SU-DHL-6 (cell line): ENCODE data around the gene OR7C1.

ENCODE experiments used
- H2AFZ ChIP-seq: fragments of 200-600 bp; sonication (generic); 2 replicates; pipeline ENCODE4 v1.6.1; 2014; ENCODE audit warnings: low read depth, mild to moderate bottlenecking, moderate library complexity, mixed read lengths, antibody characterized with exemption, low read length; ENCODE audit not compliant: severe bottlenecking
- H3F3A ChIP-seq: fragments of 200-600 bp; shearing (Covaris generic); 2 replicates; pipeline ENCODE4 v1.6.0; 2016; ENCODE audit warnings: antibody characterized with exemption, mild to moderate bottlenecking; ENCODE audit not compliant: insufficient read depth
- H3K27ac ChIP-seq: fragments of 200-600 bp; sonication (generic); 2 replicates; pipeline ENCODE4 v1.5.1; 2016; ENCODE audit warnings: low read depth, mild to moderate bottlenecking, low read length, moderate library complexity, mixed read lengths
- H3K27me3 ChIP-seq: fragments of 200-600 bp; sonication (generic), shearing (Covaris generic); 2 replicates; pipeline ENCODE4 v1.6.0; 2014; ENCODE audit warnings: mild to moderate bottlenecking, low read length
- H3K36me3 ChIP-seq: fragments of 200-600 bp; sonication (generic); 2 replicates; pipeline ENCODE4 v1.6.1; 2014; ENCODE audit warnings: mild to moderate bottlenecking, low read length, mixed read lengths
- H3K4me2 ChIP-seq: fragments of 300-600, 200-600 bp; shearing (Covaris generic), sonication (generic); 2 replicates; pipeline ENCODE4 v1.6.0; 2014; ENCODE audit warnings: low read length, low read depth, mild to moderate bottlenecking; ENCODE audit not compliant: poor library complexity, severe bottlenecking
- H3K4me3 ChIP-seq: fragments of 200-600 bp; sonication (generic); 2 replicates; pipeline ENCODE4 v1.5.1; 2014; ENCODE audit warnings: antibody characterized with exemption, low read length, mild to moderate bottlenecking, mixed read lengths; ENCODE audit not compliant: insufficient read depth, poor library complexity, severe bottlenecking
- H3K79me2 ChIP-seq: fragments of 200-600 bp; sonication (generic); 2 replicates; pipeline ENCODE4 v1.6.1; 2014; ENCODE audit warnings: mild to moderate bottlenecking, low read length, moderate library complexity; ENCODE audit not compliant: insufficient read depth
- H3K9ac ChIP-seq: fragments of 200-600 bp; sonication (generic); 2 replicates; pipeline ENCODE4 v1.7.0; 2014; ENCODE audit warnings: mild to moderate bottlenecking, low read length
- H3K9me2 ChIP-seq: fragments of 200-600 bp; sonication (generic); replicated peaks from 2 replicates; pipeline ENCODE4 v1.6.1; 2014; ENCODE audit warnings: low read length; ENCODE audit not compliant: insufficient read depth
- H3K9me3 ChIP-seq: fragments of 200-600 bp; sonication (generic); 2 replicates; pipeline ENCODE4 v1.6.1; 2014; ENCODE audit warnings: low read length, mixed read lengths; ENCODE audit not compliant: insufficient read depth
- H4K20me1 ChIP-seq: fragments of 200-600 bp; sonication (generic); 2 replicates; pipeline ENCODE4 v1.6.1; 2014; ENCODE audit warnings: low read depth, mild to moderate bottlenecking, antibody characterized with exemption, low read length, moderate library complexity, mixed read lengths
- EZH2phosphoT487 ChIP-seq: fragments of 200-600 bp; sonication (generic), shearing (Covaris generic); conservative IDR thresholded peaks from 2 replicates; pipeline ENCODE4 v1.6.1; 2018; ENCODE audit warnings: mild to moderate bottlenecking, antibody characterized with exemption, low read length, moderate library complexity, mixed read lengths
- TF ChIP-seq, protein P1 (sequence below): fragments of 200-600 bp; sonication (generic); IDR thresholded peaks from one replicate; pipeline ENCODE4 v1.5.1; 2017; ENCODE audit warnings: antibody characterized with exemption, mild to moderate bottlenecking, low read length, moderate library complexity; ENCODE audit not compliant: insufficient read depth, poor library complexity, severe bottlenecking

OR7C1 gene

DNA sequence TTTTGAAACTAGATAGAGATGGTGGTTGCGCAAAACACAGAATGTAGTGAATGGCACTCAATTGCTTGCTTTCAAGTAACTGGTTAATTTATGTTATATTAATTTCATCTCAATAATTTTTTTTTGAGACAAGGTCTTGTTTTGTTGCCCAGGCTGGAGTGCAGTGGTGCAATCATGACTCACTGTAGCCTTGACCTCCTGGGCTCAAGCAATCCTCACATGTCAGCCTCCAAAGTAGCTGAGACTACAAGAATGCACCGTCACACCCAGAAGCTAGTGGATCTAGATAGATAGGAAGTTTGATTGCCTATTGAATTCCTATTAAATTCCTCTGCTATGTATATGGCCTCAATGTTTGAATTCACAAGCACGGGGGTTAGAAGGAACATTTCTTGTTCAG, 30.2 kb downstream of the OR7C1 start:
- H3K9me2 ChIP-seq = 0 out of 2 replicates have a peak, but pooled peaks cover 3% of the 10 kb centered on the region
- no peaks in the 10 kb centered on the region; the same call in 1 of the 2 replicates for H3K9me3 ChIP-seq
- no peak overlapping the region for H3K4me2 ChIP-seq
- no peaks in the 10 kb centered on the region for H4K20me1 ChIP-seq
- no peaks in the 10 kb centered on the region for H3K79me2 ChIP-seq
- no peaks in the 10 kb centered on the region for H3K36me3 ChIP-seq
- H3K9ac ChIP-seq = no peak overlapping the region
- H2AFZ ChIP-seq = no peak overlapping the region
- H3K27me3 ChIP-seq = no peaks in the 10 kb centered on the region
- no peak overlapping the region for H3K4me3 ChIP-seq
- TF ChIP-seq, protein P1, sequence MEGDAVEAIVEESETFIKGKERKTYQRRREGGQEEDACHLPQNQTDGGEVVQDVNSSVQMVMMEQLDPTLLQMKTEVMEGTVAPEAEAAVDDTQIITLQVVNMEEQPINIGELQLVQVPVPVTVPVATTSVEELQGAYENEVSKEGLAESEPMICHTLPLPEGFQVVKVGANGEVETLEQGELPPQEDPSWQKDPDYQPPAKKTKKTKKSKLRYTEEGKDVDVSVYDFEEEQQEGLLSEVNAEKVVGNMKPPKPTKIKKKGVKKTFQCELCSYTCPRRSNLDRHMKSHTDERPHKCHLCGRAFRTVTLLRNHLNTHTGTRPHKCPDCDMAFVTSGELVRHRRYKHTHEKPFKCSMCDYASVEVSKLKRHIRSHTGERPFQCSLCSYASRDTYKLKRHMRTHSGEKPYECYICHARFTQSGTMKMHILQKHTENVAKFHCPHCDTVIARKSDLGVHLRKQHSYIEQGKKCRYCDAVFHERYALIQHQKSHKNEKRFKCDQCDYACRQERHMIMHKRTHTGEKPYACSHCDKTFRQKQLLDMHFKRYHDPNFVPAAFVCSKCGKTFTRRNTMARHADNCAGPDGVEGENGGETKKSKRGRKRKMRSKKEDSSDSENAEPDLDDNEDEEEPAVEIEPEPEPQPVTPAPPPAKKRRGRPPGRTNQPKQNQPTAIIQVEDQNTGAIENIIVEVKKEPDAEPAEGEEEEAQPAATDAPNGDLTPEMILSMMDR = no peak
- TF ChIP-seq EZH2phosphoT487 = no peak
- H3F3A ChIP-seq = no peaks in the 10 kb centered on the region
- H3K27ac ChIP-seq = no peak overlapping the region

DNA sequence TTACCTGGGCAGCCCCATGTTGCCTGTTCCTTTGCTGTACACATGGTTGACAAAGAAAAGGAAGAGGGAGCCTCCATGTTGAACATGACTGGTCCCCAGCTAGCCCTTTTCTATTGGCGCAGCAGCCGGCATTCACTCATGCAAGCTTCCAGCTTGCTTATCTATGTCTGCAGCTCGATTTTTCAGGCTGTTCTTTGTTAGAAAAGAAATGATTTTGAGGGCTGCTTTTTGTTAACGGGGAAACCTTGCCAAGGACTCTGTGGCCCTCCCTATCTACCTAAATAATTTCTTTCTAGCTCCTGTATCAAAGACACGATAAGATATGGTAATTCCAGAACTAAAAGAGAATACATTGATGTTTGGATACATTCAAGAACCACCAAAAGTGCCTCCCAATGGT, 36.2 kb downstream of the OR7C1 start:
- H3K9me2 ChIP-seq = 0 out of 2 replicates have a peak, but pooled peaks cover 3% of the 10 kb centered on the region
- no peaks in the 10 kb centered on the region for H3K36me3 ChIP-seq
- H3K4me2 ChIP-seq = no peak overlapping the region
- H3K4me3 ChIP-seq = no peak overlapping the region
- no peaks in the 10 kb centered on the region for H3K9me3 ChIP-seq
- no peaks in the 10 kb centered on the region for H3F3A ChIP-seq
- no peak overlapping the region for H2AFZ ChIP-seq
- TF ChIP-seq, protein P1 = no peak
- no peak for TF ChIP-seq EZH2phosphoT487
- H4K20me1 ChIP-seq = no peaks in the 10 kb centered on the region
- no peaks in the 10 kb centered on the region for H3K27me3 ChIP-seq
- no peak overlapping the region for H3K9ac ChIP-seq
- no peak overlapping the region for H3K27ac ChIP-seq
- no peaks in the 10 kb centered on the region for H3K79me2 ChIP-seq

DNA sequence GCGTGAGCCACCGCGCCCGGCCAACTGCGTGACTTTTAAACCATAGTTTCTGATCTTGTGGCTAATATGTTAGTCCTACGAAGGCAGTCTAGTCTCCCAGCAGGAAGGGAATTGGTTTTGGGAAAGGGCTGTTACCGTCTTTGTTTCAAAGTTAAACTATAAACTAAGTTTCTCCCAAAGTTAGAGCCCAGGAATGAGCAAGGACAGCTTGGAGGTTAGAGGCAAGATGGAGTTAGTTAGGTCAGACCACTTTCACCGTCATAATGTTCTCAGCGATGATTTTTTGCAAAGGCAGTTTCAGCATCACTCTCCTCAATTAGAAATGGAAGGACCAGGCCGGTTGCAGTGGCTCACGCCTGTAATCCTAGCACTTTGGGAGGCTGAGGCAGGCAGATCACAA, 39.0 kb downstream of the OR7C1 start:
- H3K27ac ChIP-seq = no peak overlapping the region
- H3K9me3 ChIP-seq = no peaks in the 10 kb centered on the region
- H2AFZ ChIP-seq = no peak overlapping the region
- TF ChIP-seq, protein P1 = no peak
- no peak overlapping the region for H3K4me3 ChIP-seq
- H3K27me3 ChIP-seq = no peaks in the 10 kb centered on the region
- H3K9ac ChIP-seq = no peak overlapping the region
- 0 out of 2 replicates have a peak, but pooled peaks cover 3% of the 10 kb centered on the region for H3K9me2 ChIP-seq
- H3K79me2 ChIP-seq = no peaks in the 10 kb centered on the region
- H3F3A ChIP-seq = no peaks in the 10 kb centered on the region
- H3K36me3 ChIP-seq = no peaks in the 10 kb centered on the region
- no peaks in the 10 kb centered on the region for H4K20me1 ChIP-seq
- H3K4me2 ChIP-seq = no peak overlapping the region
